ENCODE data around the gene CDH24.

The CDH24 gene

GRCh38 chr14:23058654-23059504 is 1.6 kb upstream of the CDH24 start:
- no peak overlapping the region for H3K27ac ChIP-seq (ENCODE audit: low read depth, low read length)
- H3K4me3 ChIP-seq (ENCODE audit: low read depth, low read length), result no peak overlapping the region
- peaks cover 22% of the 10 kb centered on the region for H3K4me1 ChIP-seq (ENCODE audit: control insufficient read depth, insufficient read depth, low read length)
- H3K9me3 ChIP-seq (ENCODE audit: control insufficient read depth, insufficient read depth, low read depth, low read length), result no peaks in the 10 kb centered on the region
- no peak overlapping the region for H3K9ac ChIP-seq (ENCODE audit: low read length)
- peaks cover 55% of the 10 kb centered on the region for H3K36me3 ChIP-seq (ENCODE audit: control insufficient read depth, insufficient read depth, low read length)
- H3K27me3 ChIP-seq (ENCODE audit: control insufficient read depth, insufficient read depth, low read length), result peaks cover 4% of the 10 kb centered on the region; the same call in 1 of the 2 replicates

- peaks cover 22% of the 10 kb centered on the region for H3K4me1 ChIP-seq (ENCODE audit: control insufficient read depth, insufficient read depth, low read length)
- peak overlapping the region; percentile 64; the same call in 1 of the 2 replicates for H3K27ac ChIP-seq (ENCODE audit: low read depth, low read length)
- H3K27me3 ChIP-seq (ENCODE audit: control insufficient read depth, insufficient read depth, low read length), result peaks cover 4% of the 10 kb centered on the region; the same call in 1 of the 2 replicates
- peak overlapping the region; percentile 77 for H3K9ac ChIP-seq (ENCODE audit: low read length)
- H3K4me3 ChIP-seq (ENCODE audit: low read depth, low read length), result peak overlapping the region; percentile 72
- no peaks in the 10 kb centered on the region for H3K9me3 ChIP-seq (ENCODE audit: control insufficient read depth, insufficient read depth, low read depth, low read length)
- H3K36me3 ChIP-seq (ENCODE audit: control insufficient read depth, insufficient read depth, low read length), result peaks cover 49% of the 10 kb centered on the region
Observed at GRCh38 chr14:23057757-23058653, 685 bp upstream of the CDH24 start.

- H3K27ac ChIP-seq (ENCODE audit: low read depth, low read length), result no peak overlapping the region
- H3K9ac ChIP-seq (ENCODE audit: low read length), result peak overlapping the region; percentile 53
Observed at GRCh38 chr14:23056145-23056955, 970 bp downstream of the CDH24 start.

DNA sequence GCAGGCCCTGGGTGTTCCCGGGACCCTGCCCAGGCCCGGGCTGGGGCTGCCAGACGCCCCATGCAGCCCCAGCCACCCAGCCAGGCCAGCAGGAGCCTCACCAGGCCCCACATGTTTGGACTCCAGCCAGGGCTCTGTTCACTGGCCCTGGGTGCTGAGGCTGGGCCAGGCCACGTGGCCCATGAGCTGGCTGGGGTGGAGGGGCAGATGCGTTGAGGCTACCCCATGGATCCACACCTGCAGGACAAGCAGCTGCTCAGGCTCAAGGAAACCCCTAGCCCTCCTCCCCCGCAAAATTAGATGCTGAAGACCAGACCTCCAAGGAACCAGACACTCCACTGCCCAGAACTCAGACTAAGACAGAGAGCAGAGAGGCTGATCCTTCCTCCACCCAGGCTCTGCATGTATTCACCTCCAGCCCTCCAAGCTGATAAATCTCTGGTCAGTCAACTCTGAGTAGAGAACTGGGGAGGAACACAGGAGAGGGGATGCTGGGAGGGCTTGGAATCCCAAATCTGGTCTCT is 1.6 kb downstream of the CDH24 start:
- peaks cover 19% of the 10 kb centered on the region for H3K4me1 ChIP-seq (ENCODE audit: control insufficient read depth, insufficient read depth, low read length)
- peaks cover 35% of the 10 kb centered on the region for H3K36me3 ChIP-seq (ENCODE audit: control insufficient read depth, insufficient read depth, low read length)
- H3K4me3 ChIP-seq (ENCODE audit: low read depth, low read length), result peak overlapping the region; percentile 72; the same call in 1 of the 2 replicates
- H3K9me3 ChIP-seq (ENCODE audit: control insufficient read depth, insufficient read depth, low read depth, low read length), result no peaks in the 10 kb centered on the region
- no peak overlapping the region for H3K27ac ChIP-seq (ENCODE audit: low read depth, low read length)
- H3K27me3 ChIP-seq (ENCODE audit: control insufficient read depth, insufficient read depth, low read length), result peaks cover 4% of the 10 kb centered on the region; the same call in 1 of the 2 replicates
- no peak overlapping the region for H3K9ac ChIP-seq (ENCODE audit: low read length)

More at GRCh38 chr14:23056145-23056955, 970 bp downstream of the CDH24 start:
- peaks cover 19% of the 10 kb centered on the region for H3K4me1 ChIP-seq (ENCODE audit: control insufficient read depth, insufficient read depth, low read length)
- peak overlapping the region; percentile 72 for H3K4me3 ChIP-seq (ENCODE audit: low read depth, low read length)
- peaks cover 4% of the 10 kb centered on the region; the same call in 1 of the 2 replicates for H3K27me3 ChIP-seq (ENCODE audit: control insufficient read depth, insufficient read depth, low read length)
- H3K9me3 ChIP-seq (ENCODE audit: control insufficient read depth, insufficient read depth, low read depth, low read length), result no peaks in the 10 kb centered on the region
- peaks cover 42% of the 10 kb centered on the region for H3K36me3 ChIP-seq (ENCODE audit: control insufficient read depth, insufficient read depth, low read length)

DNA sequence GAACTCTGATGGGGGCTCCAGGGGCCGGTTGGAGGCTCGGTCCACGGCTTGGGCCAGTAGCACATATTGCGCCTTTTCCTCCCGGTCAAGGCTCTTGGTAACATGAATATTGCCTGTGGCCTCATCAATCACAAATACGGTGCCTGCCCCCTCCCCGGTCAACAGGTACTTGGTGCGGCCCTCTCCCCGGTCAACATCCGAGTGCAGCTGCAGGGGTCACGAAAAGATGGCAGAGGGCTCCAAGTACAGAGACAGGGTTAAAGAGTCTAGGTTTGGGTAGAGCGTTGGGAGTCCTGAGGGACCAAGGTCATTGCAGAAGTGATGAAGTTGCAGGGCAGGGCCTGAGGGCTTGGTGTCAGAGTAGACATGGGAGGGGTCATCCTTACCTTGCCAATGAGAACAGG is 2.2 kb downstream of the CDH24 start:
- no peak overlapping the region for H3K9ac ChIP-seq (ENCODE audit: low read length)
- peaks cover 19% of the 10 kb centered on the region for H3K4me1 ChIP-seq (ENCODE audit: control insufficient read depth, insufficient read depth, low read length)
- H3K4me3 ChIP-seq (ENCODE audit: low read depth, low read length), result no peak overlapping the region
- no peak overlapping the region for H3K27ac ChIP-seq (ENCODE audit: low read depth, low read length)
- H3K36me3 ChIP-seq (ENCODE audit: control insufficient read depth, insufficient read depth, low read length), result peaks cover 31% of the 10 kb centered on the region
- peaks cover 4% of the 10 kb centered on the region; the same call in 1 of the 2 replicates for H3K27me3 ChIP-seq (ENCODE audit: control insufficient read depth, insufficient read depth, low read length)
- no peaks in the 10 kb centered on the region for H3K9me3 ChIP-seq (ENCODE audit: control insufficient read depth, insufficient read depth, low read depth, low read length)

DNA sequence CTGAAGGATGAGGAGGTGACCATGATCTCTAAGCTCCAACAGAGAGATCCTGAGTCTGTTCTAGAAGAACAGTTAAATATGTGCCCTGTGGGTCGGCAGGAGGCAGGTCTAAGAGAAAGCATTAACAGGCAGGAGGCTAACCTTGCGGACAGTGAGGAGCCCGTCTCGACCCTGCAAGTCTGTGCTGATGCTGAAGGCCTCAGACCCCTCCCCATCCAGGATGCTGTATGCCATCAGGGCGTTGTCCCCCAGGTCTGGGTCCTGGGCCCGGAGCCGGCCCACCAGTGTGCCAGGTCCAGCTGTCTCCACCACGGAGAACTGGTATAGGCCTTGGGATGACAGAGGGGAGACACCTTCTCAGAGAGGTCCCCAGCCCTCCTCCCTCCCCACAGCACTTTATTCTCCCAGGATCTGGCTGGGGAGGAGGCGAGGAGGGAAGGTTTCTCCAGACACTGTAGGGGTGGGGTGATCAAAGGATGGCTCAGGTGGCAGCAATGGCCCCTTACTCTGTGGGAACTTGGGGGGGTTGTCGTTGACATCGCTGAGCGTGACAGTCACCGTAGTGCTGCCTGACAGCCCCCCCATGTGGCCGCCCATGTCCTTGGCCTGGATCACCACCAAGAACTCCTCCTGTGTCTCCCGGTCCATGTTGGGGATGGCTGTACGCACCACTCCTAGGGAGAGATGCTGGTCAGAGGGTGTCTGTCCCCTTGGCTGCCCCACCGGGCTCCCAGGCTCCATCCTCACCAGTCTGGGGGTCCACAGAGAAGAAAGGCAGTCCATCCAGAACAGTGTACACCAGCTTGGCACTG is 3.1 kb downstream of the CDH24 start:
- Histone ChIP-seq H3K4me1 (ENCODE audit: control insufficient read depth, insufficient read depth, low read length) (peaks cover 19% of the 10 kb centered on the region), H3K9ac (ENCODE audit: low read length) (no peak overlapping the region), H3K9me3 (ENCODE audit: control insufficient read depth, insufficient read depth, low read depth, low read length) (no peaks in the 10 kb centered on the region), H3K4me3 (ENCODE audit: low read depth, low read length) (no peak overlapping the region), H3K36me3 (ENCODE audit: control insufficient read depth, insufficient read depth, low read length) (peaks cover 32% of the 10 kb centered on the region), H3K27me3 (ENCODE audit: control insufficient read depth, insufficient read depth, low read length) (peaks cover 4% of the 10 kb centered on the region; the same call in 1 of the 2 replicates), H3K27ac (ENCODE audit: low read depth, low read length) (no peak overlapping the region)

DNA sequence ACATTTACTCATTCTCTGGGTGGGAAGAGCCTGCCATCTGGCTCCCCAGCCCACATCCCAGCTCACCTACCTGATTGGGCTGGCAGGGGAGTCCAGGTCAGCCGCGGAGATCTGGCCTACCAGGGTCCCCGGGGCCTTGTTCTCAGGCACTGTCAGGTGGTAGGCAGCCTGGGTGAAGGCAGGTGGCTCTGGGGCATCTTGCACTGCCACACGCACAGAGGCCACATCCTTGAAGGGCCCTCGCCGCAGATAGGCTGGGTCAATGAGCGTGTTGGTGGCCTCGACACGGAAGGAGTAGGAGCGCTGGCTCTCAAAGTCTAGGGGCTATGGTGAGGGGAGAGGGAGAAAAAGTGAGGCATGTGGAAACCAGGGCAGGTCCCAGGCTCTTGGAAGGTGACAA is 3.9 kb downstream of the CDH24 start:
- peaks cover 4% of the 10 kb centered on the region; the same call in 1 of the 2 replicates for H3K27me3 ChIP-seq (ENCODE audit: control insufficient read depth, insufficient read depth, low read length)
- no peak overlapping the region for H3K9ac ChIP-seq (ENCODE audit: low read length)
- H3K27ac ChIP-seq (ENCODE audit: low read depth, low read length), result no peak overlapping the region

DNA sequence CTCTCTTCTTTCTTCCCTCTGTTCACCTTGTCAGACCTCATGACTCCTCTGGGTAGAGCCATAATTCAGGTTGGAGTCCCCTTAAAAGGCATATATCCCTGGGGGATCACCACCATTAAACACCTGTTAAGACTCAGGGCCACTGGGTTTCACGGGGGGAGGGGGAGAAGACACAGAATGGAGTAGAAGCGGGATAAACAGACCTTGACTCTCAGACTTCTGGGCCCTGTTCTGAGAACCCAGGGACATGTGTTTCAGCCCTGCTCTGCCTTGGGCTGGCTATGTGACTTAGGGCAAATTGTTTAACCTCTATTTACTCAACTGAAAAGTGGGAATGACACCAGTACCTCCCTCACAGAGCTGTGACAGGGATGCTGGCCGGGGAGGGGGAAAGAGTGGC is 4.6 kb downstream of the CDH24 start:
- Histone ChIP-seq H3K9ac (ENCODE audit: low read length) (no peak overlapping the region), H3K9me3 (ENCODE audit: control insufficient read depth, insufficient read depth, low read depth, low read length) (no peaks in the 10 kb centered on the region), H3K4me3 (ENCODE audit: low read depth, low read length) (no peak overlapping the region), H3K27ac (ENCODE audit: low read depth, low read length) (no peak overlapping the region), H3K27me3 (ENCODE audit: control insufficient read depth, insufficient read depth, low read length) (peaks cover 4% of the 10 kb centered on the region; the same call in 1 of the 2 replicates), H3K36me3 (ENCODE audit: control insufficient read depth, insufficient read depth, low read length) (peaks cover 32% of the 10 kb centered on the region), H3K4me1 (ENCODE audit: control insufficient read depth, insufficient read depth, low read length) (peaks cover 19% of the 10 kb centered on the region)

More for the DNA sequence above, 3.9 kb downstream of the CDH24 start:
- Histone ChIP-seq H3K36me3 (ENCODE audit: control insufficient read depth, insufficient read depth, low read length) (peaks cover 32% of the 10 kb centered on the region), H3K4me3 (ENCODE audit: low read depth, low read length) (no peak overlapping the region), H3K9me3 (ENCODE audit: control insufficient read depth, insufficient read depth, low read depth, low read length) (no peaks in the 10 kb centered on the region), H3K4me1 (ENCODE audit: control insufficient read depth, insufficient read depth, low read length) (peaks cover 19% of the 10 kb centered on the region)

- H3K9ac ChIP-seq (ENCODE audit: low read length), result no peak overlapping the region
- H3K36me3 ChIP-seq (ENCODE audit: control insufficient read depth, insufficient read depth, low read length), result peaks cover 32% of the 10 kb centered on the region
- no peaks in the 10 kb centered on the region for H3K9me3 ChIP-seq (ENCODE audit: control insufficient read depth, insufficient read depth, low read depth, low read length)
- H3K4me1 ChIP-seq (ENCODE audit: control insufficient read depth, insufficient read depth, low read length), result peaks cover 20% of the 10 kb centered on the region
- peaks cover 4% of the 10 kb centered on the region; the same call in 1 of the 2 replicates for H3K27me3 ChIP-seq (ENCODE audit: control insufficient read depth, insufficient read depth, low read length)
- no peak overlapping the region for H3K27ac ChIP-seq (ENCODE audit: low read depth, low read length)
- no peak overlapping the region for H3K4me3 ChIP-seq (ENCODE audit: low read depth, low read length)
Observed at GRCh38 chr14:23052182-23052623, 5.1 kb downstream of the CDH24 start.
